Globus pallidus (tissue), 1 donor: ENCODE results near the gene ZBTB21.

Source experiments
- DNase-seq: peaks from one replicate; pipeline ENCODE4 v3.0.0-alpha.2; 2015; ENCODE audit warnings: low spot score

ZBTB21 gene

GRCh38 chr21:42039911-42040351 lies 29.8 kb upstream of the ZBTB21 start:
- no peak for DNase-seq

DNA sequence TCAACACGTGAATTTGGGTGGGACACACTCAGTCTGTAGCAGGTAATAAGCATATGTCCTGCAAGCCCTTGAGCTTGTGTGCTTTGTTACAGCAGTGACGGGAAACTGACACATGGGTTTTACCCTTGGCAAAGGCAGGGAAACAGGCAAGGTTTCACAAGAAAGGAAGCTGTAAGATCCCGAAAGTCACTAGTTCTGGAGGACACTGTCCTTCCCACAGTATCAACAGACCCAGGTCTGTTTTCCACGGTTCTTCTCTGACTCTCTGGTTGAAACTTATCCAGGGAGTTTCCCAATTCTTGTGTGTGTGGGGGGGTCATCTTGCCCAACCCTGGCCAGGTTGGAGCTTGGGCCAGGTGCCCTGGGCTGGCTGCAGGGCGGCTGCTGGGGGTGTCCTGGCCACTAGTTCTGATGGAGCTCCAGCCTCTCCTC lies 29.3 kb upstream of the ZBTB21 start:
- no peak for DNase-seq

- DNase-seq: no peak
These were observed 28.8 kb upstream of the ZBTB21 start for GRCh38 chr21:42038826-42039425.

GRCh38 chr21:42038393-42038792 lies 28.2 kb upstream of the ZBTB21 start:
- DNase-seq: no peak

DNA sequence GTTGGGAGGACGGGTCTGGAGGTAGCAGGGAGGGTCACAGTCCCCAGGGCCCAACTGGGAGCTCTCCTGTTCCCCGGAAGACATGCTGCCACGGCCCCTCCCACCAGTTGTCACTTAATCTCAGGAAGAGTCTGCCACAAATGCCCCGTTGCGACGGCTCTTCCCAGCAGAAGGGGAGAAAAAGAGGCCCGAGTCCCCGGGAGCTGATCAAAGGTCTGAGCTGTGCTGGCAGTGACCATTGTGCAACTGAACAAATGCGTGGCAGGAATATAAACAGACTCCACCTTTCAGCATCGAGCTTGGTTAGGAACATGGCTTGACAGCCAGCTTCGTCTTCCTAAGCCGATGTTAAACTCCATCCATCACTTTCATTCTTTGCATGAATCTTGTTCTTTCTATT lies 27.8 kb upstream of the ZBTB21 start:
- no peak for DNase-seq

GRCh38 chr21:42037516-42037915 lies 27.4 kb upstream of the ZBTB21 start:
- no peak for DNase-seq

GRCh38 chr21:42036313-42036712 lies 26.2 kb upstream of the ZBTB21 start:
- DNase-seq: no peak

GRCh38 chr21:42032968-42033367 lies 22.8 kb upstream of the ZBTB21 start:
- DNase-seq: no peak

DNA sequence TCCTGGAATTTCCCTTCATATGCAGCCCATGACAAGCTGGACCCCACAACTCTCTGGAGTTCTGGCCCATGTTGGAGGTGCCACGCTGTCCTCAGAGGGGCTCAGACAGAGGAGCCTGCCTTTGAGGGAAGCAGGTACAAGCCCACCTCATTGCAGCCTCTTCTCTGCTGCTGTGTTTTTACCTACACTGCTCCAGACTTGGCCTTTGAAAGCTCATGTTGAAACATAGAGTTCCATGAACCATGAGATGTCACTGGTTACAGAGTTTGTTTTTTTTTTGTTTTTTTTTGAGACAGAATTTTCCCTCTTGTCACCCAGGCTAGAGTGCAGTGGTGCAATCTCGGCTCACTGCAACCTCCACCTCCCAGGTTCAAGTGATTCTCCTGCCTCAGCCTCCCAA lies 22.1 kb upstream of the ZBTB21 start:
- DNase-seq: no peak

- no peak for DNase-seq
These were observed 21.7 kb upstream of the ZBTB21 start for GRCh38 chr21:42031816-42032215.

GRCh38 chr21:42031241-42031640 lies 21.1 kb upstream of the ZBTB21 start:
- DNase-seq: no peak

DNA sequence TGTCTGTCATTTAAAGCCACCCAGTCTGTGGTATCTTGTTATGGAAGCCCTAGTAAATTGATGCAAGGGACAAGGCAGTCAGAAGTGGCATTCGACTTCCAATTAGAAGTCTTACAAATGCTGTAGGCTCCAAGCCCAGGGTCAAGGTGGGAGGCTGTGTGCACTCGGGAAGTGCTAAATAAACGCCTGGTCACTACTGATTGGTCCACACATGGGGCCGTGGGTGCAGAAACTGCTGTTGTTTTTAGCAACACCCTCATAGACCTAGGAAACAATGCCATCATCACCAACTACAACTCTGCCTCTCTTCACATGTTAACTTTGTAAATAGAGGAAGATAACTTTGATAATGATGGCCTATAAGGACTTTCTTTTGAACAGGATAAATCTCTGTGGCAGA lies 20.2 kb upstream of the ZBTB21 start:
- DNase-seq: no peak

- DNase-seq: no peak
These were observed 18.7 kb upstream of the ZBTB21 start for GRCh38 chr21:42028766-42029425.

DNA sequence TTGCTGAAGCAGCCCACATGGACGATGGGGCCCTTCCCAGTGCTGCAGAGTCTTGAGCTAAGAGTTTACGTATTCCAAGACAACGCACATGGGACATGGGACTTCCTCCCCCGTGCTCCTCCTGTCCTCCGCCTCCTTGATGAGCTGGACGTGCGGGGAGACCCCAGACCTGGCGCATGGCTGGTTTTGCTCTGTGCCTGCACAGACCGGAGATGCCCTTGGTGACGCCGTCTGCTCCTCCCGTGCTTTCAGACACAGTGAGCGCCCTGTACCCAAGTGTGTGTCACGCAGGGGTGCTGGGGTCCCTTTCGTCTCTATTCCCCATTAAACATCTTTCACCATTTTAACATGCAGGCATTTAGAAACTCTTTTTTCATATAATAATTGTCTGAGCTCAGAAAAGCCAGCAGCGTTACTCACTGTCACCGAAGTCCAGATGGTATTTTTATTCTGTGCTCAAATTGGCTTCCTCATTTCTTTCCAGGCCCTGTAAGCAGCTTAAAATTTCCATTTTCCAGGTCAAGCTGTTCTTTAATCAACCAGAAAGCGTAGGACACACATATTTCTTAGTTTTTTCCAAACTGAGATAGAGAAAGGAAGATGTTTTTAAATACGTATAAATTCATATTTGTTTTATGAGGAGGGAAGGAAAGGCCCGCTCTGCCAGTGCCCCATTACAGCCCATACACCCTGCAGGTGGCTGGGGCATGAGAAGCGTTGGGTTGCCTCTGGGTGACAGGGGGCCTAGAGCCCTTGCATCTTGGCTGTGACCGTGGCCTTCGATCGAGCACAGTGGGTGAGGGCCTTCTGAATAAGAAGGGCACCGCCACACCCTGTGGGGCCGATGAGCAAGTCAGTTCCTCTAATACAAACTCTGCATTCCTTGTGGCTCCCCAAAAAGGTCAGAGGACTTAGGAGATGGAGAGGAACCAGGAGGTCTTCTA lies 17.9 kb upstream of the ZBTB21 start:
- DNase-seq: no peak

GRCh38 chr21:42027085-42027821 lies 17.1 kb upstream of the ZBTB21 start:
- no peak for DNase-seq

DNA sequence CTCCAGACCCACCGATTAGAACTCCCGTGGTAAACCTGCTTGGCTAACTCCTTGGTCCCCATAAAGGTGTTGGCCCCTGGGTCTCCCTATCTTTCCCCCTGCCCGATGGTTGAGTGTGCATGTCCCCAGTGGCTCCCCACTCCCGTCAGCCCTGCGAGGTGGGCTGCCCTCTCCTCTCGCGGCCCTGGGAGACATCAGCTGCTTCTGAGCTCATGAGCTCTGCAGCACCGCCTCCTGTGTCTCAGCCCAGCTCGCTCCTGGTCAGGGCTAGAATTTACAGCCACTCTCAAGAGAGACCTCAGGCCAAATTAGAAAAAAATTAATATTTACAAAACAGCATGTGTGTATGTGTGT lies 15.9 kb upstream of the ZBTB21 start:
- no peak for DNase-seq

DNA sequence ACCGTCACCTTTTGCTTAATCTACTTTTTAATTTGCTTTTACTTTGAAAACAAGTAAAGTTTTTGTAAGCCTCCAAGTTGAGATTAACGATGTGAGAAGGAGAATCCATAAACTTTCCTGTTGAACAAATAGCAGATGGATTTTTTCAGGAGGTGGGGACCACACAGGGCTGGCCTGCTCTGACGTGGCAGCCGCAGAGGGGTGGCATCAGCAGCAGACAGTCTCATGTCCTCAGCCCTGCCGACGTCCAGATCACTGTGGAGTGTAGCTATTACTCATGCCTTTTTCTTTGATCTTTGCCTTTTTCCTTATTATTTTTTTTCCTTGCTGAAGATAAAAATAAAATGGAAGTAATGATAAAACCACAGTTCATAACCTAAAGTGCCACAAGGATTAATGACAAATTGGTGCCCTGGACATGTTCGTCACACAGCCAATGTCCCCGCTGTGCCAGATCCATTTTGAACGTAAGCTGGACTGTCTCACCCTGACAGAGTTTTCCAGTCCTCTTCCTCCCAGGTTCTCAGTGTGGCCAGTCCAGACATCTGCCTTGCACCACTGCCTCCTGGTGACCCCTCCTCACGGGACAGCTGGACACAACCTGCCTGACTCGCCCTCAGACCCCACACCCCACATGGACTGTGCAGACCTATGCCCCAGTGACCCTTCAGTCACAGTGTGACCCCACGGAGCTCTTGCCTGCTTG lies 15.4 kb upstream of the ZBTB21 start:
- DNase-seq: no peak

DNA sequence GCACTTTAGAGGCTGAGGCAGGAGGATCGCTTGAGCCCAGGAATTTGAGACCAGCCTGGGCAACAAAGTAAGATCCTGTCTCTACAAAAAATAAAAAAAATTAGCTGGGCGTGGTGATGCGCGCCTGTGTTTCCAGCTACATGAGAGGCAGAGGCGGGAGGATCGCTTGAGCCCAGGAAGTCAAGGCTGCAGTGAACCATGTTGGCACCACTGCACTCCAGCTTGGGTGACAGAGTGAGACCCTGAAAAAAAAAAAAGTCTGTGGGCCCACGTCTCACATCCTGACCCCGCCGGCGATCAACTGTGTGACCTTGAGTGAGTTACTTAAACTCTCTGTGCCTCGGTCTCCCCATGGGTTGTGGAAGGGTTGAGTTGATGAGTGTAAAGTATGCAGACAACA lies 12.7 kb upstream of the ZBTB21 start:
- DNase-seq: no peak

DNA sequence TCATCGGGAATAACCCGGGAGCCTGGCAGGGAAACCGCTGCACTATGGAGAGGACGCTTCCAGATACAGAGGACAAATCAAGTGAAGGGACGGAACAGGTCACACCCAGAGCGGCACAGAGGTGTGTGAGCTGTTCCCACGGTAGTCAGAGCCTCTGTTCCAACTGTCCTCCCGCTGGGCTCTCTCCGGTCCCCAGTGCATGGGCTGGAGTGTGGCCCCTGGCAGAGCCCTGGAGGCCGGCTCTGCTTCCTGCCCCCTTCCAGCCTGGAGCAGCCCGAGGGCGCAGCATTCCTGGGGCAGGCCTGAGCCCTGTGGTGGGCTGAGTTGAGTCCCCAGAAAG lies 11.9 kb upstream of the ZBTB21 start:
- DNase-seq: no peak

DNA sequence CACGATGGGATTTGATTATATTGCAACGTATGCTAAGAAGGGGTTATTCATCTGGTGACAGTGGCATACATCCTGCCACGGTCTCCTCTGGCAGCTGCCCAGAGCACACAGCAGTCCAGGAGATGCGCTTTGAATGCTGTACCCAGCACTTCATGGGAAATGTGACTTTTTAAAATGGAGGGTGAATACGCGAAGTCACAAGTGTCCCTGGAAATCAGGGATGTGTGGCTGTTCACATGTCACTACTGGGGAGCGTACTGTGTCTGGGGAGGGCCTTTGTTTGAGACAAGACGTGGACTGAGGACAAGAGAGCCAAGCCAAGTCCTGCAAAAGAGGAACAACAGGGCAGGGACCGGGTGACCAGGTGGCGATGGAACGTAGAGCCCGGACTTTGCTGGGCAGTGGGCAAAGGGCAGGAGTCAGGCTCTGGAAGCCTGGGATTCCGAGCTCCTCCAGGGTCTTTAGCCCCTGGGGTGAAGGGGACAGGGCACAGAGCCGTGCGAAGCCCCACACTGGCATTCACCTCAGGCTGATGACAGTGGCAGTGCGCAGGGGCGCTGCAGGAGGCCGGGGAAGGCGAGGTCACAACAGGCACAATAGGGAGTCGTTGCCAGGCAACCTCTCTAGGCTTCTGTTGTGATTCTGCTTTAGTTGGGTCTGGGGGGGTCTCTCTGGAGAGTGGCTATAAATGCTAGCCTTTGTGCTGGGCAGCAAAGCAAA lies 11.4 kb upstream of the ZBTB21 start:
- DNase-seq: peak; percentile 38

DNA sequence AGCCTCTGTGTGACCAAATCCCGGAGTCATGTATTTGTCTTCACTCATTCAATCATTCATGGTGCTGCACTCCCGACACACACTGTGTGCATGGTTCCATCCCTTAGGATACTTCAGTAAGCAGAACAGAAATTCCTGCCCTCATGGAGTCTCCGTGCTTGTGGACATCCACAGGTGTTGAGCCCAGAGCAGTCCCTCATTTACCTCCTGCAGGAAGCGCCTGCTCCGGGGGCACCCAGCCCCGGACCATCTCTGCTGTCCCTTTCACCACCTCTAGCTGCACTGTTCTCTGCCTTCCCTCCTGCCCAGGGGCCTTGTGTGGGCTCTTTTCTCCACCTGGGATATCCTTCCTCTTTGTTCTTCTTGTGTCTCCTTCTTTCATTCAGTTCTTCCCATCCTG lies 9.5 kb upstream of the ZBTB21 start:
- DNase-seq: no peak
